Measurements from ENCODE around the gene TENT4A.
A peak's percentile ranks its signal among the peaks of the same experiment; 100 is the strongest.

Gene TENT4A

DNA sequence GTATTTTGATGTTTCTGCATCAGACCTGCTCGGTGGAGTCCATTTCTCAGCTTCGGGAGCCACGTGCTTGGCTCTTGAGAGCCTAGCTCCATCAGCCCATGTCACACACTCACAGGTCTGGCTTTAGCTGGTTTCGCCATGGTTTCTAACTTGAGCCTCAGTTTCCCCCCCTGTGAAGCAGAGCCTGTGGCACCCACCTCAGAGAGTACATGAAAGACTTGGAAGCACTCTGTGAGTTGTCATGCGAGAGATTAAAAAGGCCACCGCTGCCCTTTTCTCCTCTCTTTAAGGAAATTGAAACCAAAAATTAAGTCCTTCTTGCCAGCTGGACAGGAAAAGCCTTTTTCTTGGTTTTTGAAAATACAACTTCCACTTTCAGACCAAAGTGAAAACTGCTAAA lies 8.8 kb downstream of the TENT4A start:
- TF ChIP-seq CTCF (IDR thresholded peaks at IDR 0.05; ENCODE audit: insufficient read depth, low read length, poor library complexity, severe bottlenecking): no peak
- Histone ChIP-seq H3K36me3 (ENCODE audit: control insufficient read depth, insufficient read depth, low read length) (peaks cover 13% of the 10 kb centered on the region), H3K4me3 (replicated peaks; ENCODE audit: low read depth, low read length) (peak overlapping the region; percentile 52), H3K27me3 (replicated peaks; ENCODE audit: control insufficient read depth, insufficient read depth, low read length) (no peaks in the 10 kb centered on the region)
- peak; percentile 48 for DNase-seq (ENCODE audit: extremely low read depth, insufficient read length)

DNA sequence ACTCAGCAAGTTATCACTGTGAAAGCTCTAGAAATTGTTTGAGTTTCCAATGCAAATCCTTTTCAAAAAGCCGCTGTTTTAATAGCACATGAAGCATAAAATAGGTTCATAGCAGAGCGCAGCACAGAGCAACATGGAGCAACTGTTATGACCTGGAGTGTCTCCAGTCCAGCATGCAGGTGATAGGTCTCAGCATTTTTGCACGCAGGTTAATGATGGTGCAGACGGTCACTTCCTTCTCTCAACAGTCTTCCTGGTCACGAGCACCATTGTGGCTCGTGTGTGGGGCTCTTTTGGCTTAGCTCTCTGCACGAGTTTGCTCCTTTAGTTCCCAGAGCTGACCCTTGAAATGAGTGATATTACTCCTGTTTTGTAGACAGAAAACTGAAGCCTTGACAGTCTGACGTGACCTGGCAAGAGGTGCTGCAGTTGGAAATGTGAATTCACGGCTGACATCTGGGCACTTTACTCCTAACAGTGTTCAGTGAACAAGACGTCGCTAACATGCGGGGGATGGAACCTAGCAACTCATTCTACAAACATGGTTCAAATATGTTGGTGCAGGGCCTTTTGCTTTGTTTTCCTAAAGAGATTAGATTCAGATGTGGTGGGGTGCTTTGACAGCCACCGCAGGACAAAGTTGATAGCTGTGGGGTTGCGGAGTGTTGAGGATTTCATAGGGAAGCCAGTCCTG lies 10.0 kb downstream of the TENT4A start:
- no peak for TF ChIP-seq CTCF (IDR thresholded peaks at IDR 0.05; ENCODE audit: insufficient read depth, low read length, poor library complexity, severe bottlenecking)
- DNase-seq (ENCODE audit: extremely low read depth, insufficient read length): no peak
- H3K36me3 ChIP-seq (ENCODE audit: control insufficient read depth, insufficient read depth, low read length): peaks cover 11% of the 10 kb centered on the region
- H3K4me3 ChIP-seq (replicated peaks; ENCODE audit: low read depth, low read length): no peak overlapping the region
- no peaks in the 10 kb centered on the region for H3K27me3 ChIP-seq (replicated peaks; ENCODE audit: control insufficient read depth, insufficient read depth, low read length)

DNA sequence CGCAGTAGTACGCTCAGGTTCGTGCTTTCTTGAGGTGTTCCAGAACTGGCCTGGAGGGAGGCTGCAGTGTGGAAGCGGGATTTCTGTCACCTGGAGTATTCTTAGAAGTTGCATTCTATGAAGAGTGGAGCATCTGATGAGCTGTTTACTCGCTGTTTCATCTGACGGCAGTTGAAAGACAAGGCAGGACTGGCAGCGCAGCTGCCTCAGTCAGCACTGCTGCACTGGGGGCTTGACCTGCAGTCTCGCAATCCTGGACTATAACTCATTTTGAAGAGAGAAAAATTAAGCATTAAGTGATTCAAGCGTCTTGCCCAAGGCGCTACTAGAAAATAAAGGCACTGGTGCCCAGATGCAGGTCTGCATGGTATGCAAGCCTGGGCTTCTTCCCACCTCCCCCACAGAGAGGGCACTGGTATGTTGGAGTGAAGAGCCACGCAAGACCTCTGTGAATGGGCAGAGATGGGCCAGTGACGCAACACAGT lies 10.6 kb downstream of the TENT4A start:
- H3K36me3 ChIP-seq (ENCODE audit: control insufficient read depth, insufficient read depth, low read length): peaks cover 11% of the 10 kb centered on the region
- no peak for DNase-seq (ENCODE audit: extremely low read depth, insufficient read length)
- H3K4me3 ChIP-seq (replicated peaks; ENCODE audit: low read depth, low read length): no peak overlapping the region
- TF ChIP-seq CTCF (IDR thresholded peaks at IDR 0.05; ENCODE audit: insufficient read depth, low read length, poor library complexity, severe bottlenecking): no peak
- no peaks in the 10 kb centered on the region for H3K27me3 ChIP-seq (replicated peaks; ENCODE audit: control insufficient read depth, insufficient read depth, low read length)

- H3K36me3 ChIP-seq (ENCODE audit: control insufficient read depth, insufficient read depth, low read length): peaks cover 10% of the 10 kb centered on the region
- TF ChIP-seq CTCF (IDR thresholded peaks at IDR 0.05; ENCODE audit: insufficient read depth, low read length, poor library complexity, severe bottlenecking): no peak
- no peaks in the 10 kb centered on the region for H3K27me3 ChIP-seq (replicated peaks; ENCODE audit: control insufficient read depth, insufficient read depth, low read length)
These were observed 11.2 kb downstream of the TENT4A start for GRCh38 chr5:6724321-6724929.

GRCh38 chr5:6725421-6725820 lies 12.2 kb downstream of the TENT4A start:
- peaks cover 8% of the 10 kb centered on the region for H3K36me3 ChIP-seq (ENCODE audit: control insufficient read depth, insufficient read depth, low read length)
- DNase-seq (ENCODE audit: extremely low read depth, insufficient read length): no peak
- no peaks in the 10 kb centered on the region for H3K27me3 ChIP-seq (replicated peaks; ENCODE audit: control insufficient read depth, insufficient read depth, low read length)
- TF ChIP-seq CTCF (IDR thresholded peaks at IDR 0.05; ENCODE audit: insufficient read depth, low read length, poor library complexity, severe bottlenecking): no peak
- no peak overlapping the region for H3K4me3 ChIP-seq (replicated peaks; ENCODE audit: low read depth, low read length)

More at GRCh38 chr5:6724321-6724929, 11.2 kb downstream of the TENT4A start:
- no peak overlapping the region for H3K4me3 ChIP-seq (replicated peaks; ENCODE audit: low read depth, low read length)
- no peak for DNase-seq (ENCODE audit: extremely low read depth, insufficient read length)

All from GM06990 (cell line).